Endothelial cell of umbilical vein (primary cell): Measurements from ENCODE around the gene METTL8.

Experiments
- CTCF ChIP-seq, 2 donors: IDR thresholded peaks; 1 replicate in 1 of 2; 2 replicates in 1 of 2; pipeline ENCODE4 v1.5.1; 2011; ENCODE audit warnings: low read length in 2 of 2, mild to moderate bottlenecking in 2 of 2, moderate library complexity in 2 of 2, control low read depth in 1 of 2, inconsistent platforms in 1 of 2, low read depth in 1 of 2; ENCODE audit not compliant: insufficient read depth in 1 of 2; ENCODE audit errors: extremely low read depth in 1 of 2
- EZH2 ChIP-seq: IDR thresholded peaks from 2 replicates; pipeline ENCODE4 v1.6.1; 2012; ENCODE audit warnings: borderline replicate concordance, low read depth, mild to moderate bottlenecking, moderate library complexity, low read length, inconsistent platforms; ENCODE audit not compliant: severe bottlenecking
- FOS ChIP-seq: IDR thresholded peaks from 2 replicates; pipeline ENCODE4 v1.6.1; 2011; ENCODE audit warnings: mild to moderate bottlenecking, low read length, moderate library complexity, borderline replicate concordance; ENCODE audit not compliant: insufficient read depth
- MAX ChIP-seq: IDR thresholded peaks from 2 replicates; pipeline ENCODE4 v1.6.1; 2011; ENCODE audit not compliant: insufficient read depth, insufficient read length
- MYC ChIP-seq: IDR thresholded peaks from one replicate; pipeline ENCODE4 v1.6.1; 2011; ENCODE audit warnings: mild to moderate bottlenecking, low read depth, low read length
- POLR2A ChIP-seq: IDR thresholded peaks from 2 replicates; pipeline ENCODE4 v1.6.1; 2012; ENCODE audit warnings: low read depth, mild to moderate bottlenecking, control low read depth, low read length
- POLR2AphosphoS5 ChIP-seq: IDR thresholded peaks from 2 replicates; pipeline ENCODE4 v1.6.1; 2012; ENCODE audit warnings: low read depth, mild to moderate bottlenecking, control low read depth, low read length, moderate library complexity; ENCODE audit not compliant: insufficient read depth

GRCh38 chr2:171405546-171405945, 28.2 kb downstream of the METTL8 start:
- TF ChIP-seq CTCF (IDR thresholded peaks at IDR 0.05; ENCODE audit: extremely low read depth in 1 of 2, insufficient read depth in 1 of 2, low read depth in 1 of 2, low read length in 2 of 2) (no peak), EZH2 (no peak), POLR2A (no peak), FOS (no peak), MAX (no peak), POLR2AphosphoS5 (no peak), MYC (no peak)
